Activated CD8-positive, alpha-beta memory T cell treated with anti-CD3 and anti-CD28 coated beads for 24 hours (primary cell): ENCODE results near the gene IFT20.
"Not testable (repeated sequence)": the region's sequence is repeated elsewhere in the genome, so short reads cannot be mapped to it uniquely, and the experiment has no call there.

ENCODE experiments used
- DNase-seq: peaks from one replicate; pipeline ENCODE4 v3.0.0-alpha.2; 2020

The IFT20 gene

GRCh38 chr17:28363776-28364650 lies 28.7 kb upstream of the IFT20 start:
- no peak for DNase-seq

GRCh38 chr17:28363186-28363585 lies 27.9 kb upstream of the IFT20 start:
- DNase-seq = no peak

- DNase-seq = no peak
Measured at GRCh38 chr17:28357901-28358197, 22.6 kb upstream of the IFT20 start.

- peak; percentile 97 for DNase-seq
Measured at GRCh38 chr17:28357061-28357900, 22.0 kb upstream of the IFT20 start, which contains the start of gene POLDIP2. Gene POLDIP2 (minus strand): TSS chr17:28357527. CDS start chr17:28357448, 79 bp downstream.

GRCh38 chr17:28350271-28350670 lies 15.0 kb upstream of the IFT20 start:
- DNase-seq = no peak

GRCh38 chr17:28348979-28349378 lies 13.7 kb upstream of the IFT20 start:
- no peak for DNase-seq

GRCh38 chr17:28347261-28347891 lies 12.1 kb upstream of the IFT20 start:
- no peak for DNase-seq

GRCh38 chr17:28346746-28347246 lies 11.5 kb upstream of the IFT20 start:
- no peak for DNase-seq

- no peak for DNase-seq
Measured at GRCh38 chr17:28346199-28346580, 10.9 kb upstream of the IFT20 start.

- no peak for DNase-seq
Measured at GRCh38 chr17:28345419-28346198, 10.3 kb upstream of the IFT20 start.

- no peak for DNase-seq
Measured at GRCh38 chr17:28344435-28344901, 9.2 kb upstream of the IFT20 start.

GRCh38 chr17:28344011-28344410 lies 8.7 kb upstream of the IFT20 start:
- no peak for DNase-seq

- DNase-seq = no peak
Measured at GRCh38 chr17:28343491-28343932, 8.2 kb upstream of the IFT20 start.

GRCh38 chr17:28342313-28342712 lies 7.0 kb upstream of the IFT20 start:
- DNase-seq = no peak

GRCh38 chr17:28341516-28341915 lies 6.2 kb upstream of the IFT20 start:
- no peak for DNase-seq

GRCh38 chr17:28340374-28340773 lies 5.1 kb upstream of the IFT20 start:
- no peak for DNase-seq

GRCh38 chr17:28339431-28339830 lies 4.2 kb upstream of the IFT20 start:
- no peak for DNase-seq

- DNase-seq = not testable (repeated sequence)
Measured at GRCh38 chr17:28338769-28339212, 3.5 kb upstream of the IFT20 start.

GRCh38 chr17:28338056-28338768 lies 2.9 kb upstream of the IFT20 start:
- DNase-seq = no peak

- no peak for DNase-seq
Measured at GRCh38 chr17:28335959-28336871, 943 bp upstream of the IFT20 start.
